Measurements from ENCODE around the gene KCNMA1.

GRCh38 chr10:77371421-77371820 lies 266.2 kb downstream of the KCNMA1 start:
- no peak for TF ChIP-seq CTCF (IDR thresholded peaks at IDR 0.05)
- TF ChIP-seq POLR2AphosphoS5 (IDR thresholded peaks at IDR 0.05) = no peak
- TF ChIP-seq POLR2A (IDR thresholded peaks at IDR 0.05) = no peak
